ENCODE measurements around the gene GMPR2. TPM values are rescaled to one million over a fixed set of nuclear protein-coding genes. Genes with fewer than 3 reads are reported as not detected.

Gene GMPR2
- total RNA-seq, 1 experiment from 2014 or later: 85.8 TPM

- Histone ChIP-seq H3K27ac (ENCODE audit: low read depth, low read length, poor library complexity, severe bottlenecking) (no peak overlapping the region), H3K4me3 (ENCODE audit: low read depth, low read length, poor library complexity, severe bottlenecking) (no peak overlapping the region), H3K4me1 (ENCODE audit: insufficient read depth, low read length, poor library complexity, severe bottlenecking) (no peaks in the 10 kb centered on the region), H3K36me3 (ENCODE audit: insufficient read depth, low read length, poor library complexity, severe bottlenecking) (no peaks in the 10 kb centered on the region), H3K9me3 (ENCODE audit: low read depth, low read length, poor library complexity, severe bottlenecking) (no peaks in the 10 kb centered on the region), H3K27me3 (replicated peaks; ENCODE audit: insufficient read depth, low read depth, low read length, poor library complexity) (no peaks in the 10 kb centered on the region)
- intact Hi-C loops (cut with micrococcal nuclease; ENCODE audit: unreplicated experiment): no loop called here
- TF ChIP-seq CTCF (conservative IDR thresholded peaks at IDR 0.05; ENCODE audit: low read depth, low read length) (no peak), EZH2 (IDR thresholded peaks at IDR 0.05; ENCODE audit: borderline replicate concordance, low read depth, low read length, poor library complexity, severe bottlenecking) (no peak)
- no TSS peak for BruUV-seq (replicated peaks)
- DNase-seq (ENCODE audit: low spot score): no peak
- POLR2A ChIA-PET (ENCODE audit: low non-redundant PET): no interaction called here
- CTCF ChIA-PET: interaction anchor here (1.2 kb wide), 1 partner anchor 46 kb away, joined by 4 read pairs; no protein-coding TSS in a partner anchor
These were observed 17.6 kb downstream of the GMPR2 start for GRCh38 chr14:24250354-24250753.

GRCh38 chr14:24251880-24252288 is 19.2 kb downstream of the GMPR2 start:
- POLR2A ChIA-PET (ENCODE audit: low non-redundant PET): no interaction called here
- Histone ChIP-seq H3K4me3 (ENCODE audit: low read depth, low read length, poor library complexity, severe bottlenecking) (no peak overlapping the region), H3K27me3 (replicated peaks; ENCODE audit: insufficient read depth, low read depth, low read length, poor library complexity) (no peaks in the 10 kb centered on the region), H3K4me1 (ENCODE audit: insufficient read depth, low read length, poor library complexity, severe bottlenecking) (no peaks in the 10 kb centered on the region), H3K36me3 (ENCODE audit: insufficient read depth, low read length, poor library complexity, severe bottlenecking) (no peaks in the 10 kb centered on the region), H3K27ac (ENCODE audit: low read depth, low read length, poor library complexity, severe bottlenecking) (no peak overlapping the region), H3K9me3 (ENCODE audit: low read depth, low read length, poor library complexity, severe bottlenecking) (no peaks in the 10 kb centered on the region)
- TF ChIP-seq EZH2 (IDR thresholded peaks at IDR 0.05; ENCODE audit: borderline replicate concordance, low read depth, low read length, poor library complexity, severe bottlenecking) (no peak), CTCF (conservative IDR thresholded peaks at IDR 0.05; ENCODE audit: low read depth, low read length) (no peak)
- no TSS peak for BruUV-seq (replicated peaks)
- intact Hi-C loops (cut with micrococcal nuclease; ENCODE audit: unreplicated experiment): no loop called here
- CTCF ChIA-PET: no interaction called here
- DNase-seq (ENCODE audit: low spot score): no peak

- ChIA-PET POLR2A (ENCODE audit: low non-redundant PET) (no interaction called here), CTCF (no interaction called here)
- BruUV-seq (replicated peaks): no TSS peak
- Histone ChIP-seq H3K27ac (ENCODE audit: low read depth, low read length, poor library complexity, severe bottlenecking) (no peak overlapping the region), H3K36me3 (ENCODE audit: insufficient read depth, low read length, poor library complexity, severe bottlenecking) (no peaks in the 10 kb centered on the region), H3K9me3 (ENCODE audit: low read depth, low read length, poor library complexity, severe bottlenecking) (no peaks in the 10 kb centered on the region), H3K4me1 (ENCODE audit: insufficient read depth, low read length, poor library complexity, severe bottlenecking) (no peaks in the 10 kb centered on the region), H3K27me3 (replicated peaks; ENCODE audit: insufficient read depth, low read depth, low read length, poor library complexity) (no peaks in the 10 kb centered on the region), H3K4me3 (ENCODE audit: low read depth, low read length, poor library complexity, severe bottlenecking) (no peak overlapping the region)
- intact Hi-C loops (cut with micrococcal nuclease; ENCODE audit: unreplicated experiment): no loop called here
- DNase-seq (ENCODE audit: low spot score): no peak
- TF ChIP-seq CTCF (conservative IDR thresholded peaks at IDR 0.05; ENCODE audit: low read depth, low read length) (no peak), EZH2 (IDR thresholded peaks at IDR 0.05; ENCODE audit: borderline replicate concordance, low read depth, low read length, poor library complexity, severe bottlenecking) (no peak)
These were observed 19.8 kb downstream of the GMPR2 start for GRCh38 chr14:24252289-24253124.
